Ovary (tissue), 9 donors: ENCODE results near the gene PRCD. TPM values are rescaled to one million over a fixed set of nuclear protein-coding genes. Genes with fewer than 3 reads are reported as not detected.
A peak's percentile ranks its signal among the peaks of the same experiment; 100 is the strongest.
"Not testable (repeated sequence)": the region's sequence is repeated elsewhere in the genome, so short reads cannot be mapped to it uniquely, and the experiment has no call there.

Experiments used
- DNase-seq, 5 donors: peaks; one replicate each; pipeline ENCODE4 v3.0.0-alpha.2; 2019 to 2020
- H3K27ac ChIP-seq, 2 donors: fragments of 200-600 bp; one replicate each; pipeline versions ENCODE4 v1.5.1 to v1.8.0; 2019 to 2022
- H3K27me3 ChIP-seq: fragments of 200-600 bp; one replicate; pipeline ENCODE4 v1.8.0; 2022
- H3K36me3 ChIP-seq: fragments of 200-600 bp; sonication (generic); one replicate; pipeline ENCODE4 v1.5.1; 2019
- H3K4me1 ChIP-seq: one replicate; pipeline ENCODE4 v1.8.1; 2013; ENCODE audit warnings: mild to moderate bottlenecking, moderate library complexity; ENCODE audit not compliant: insufficient read depth
- H3K4me3 ChIP-seq: fragments of 200-600 bp; sonication (generic); one replicate; pipeline ENCODE4 v1.5.1; 2017
- H3K9me3 ChIP-seq, 2 donors: fragments of 200-600 bp in 1 of 2; sonication (generic) in 1 of 2; one replicate each; pipeline versions ENCODE4 v1.5.1 to v1.8.1; 2013 to 2019; ENCODE audit warnings: mild to moderate bottlenecking in 1 of 2, moderate library complexity in 1 of 2
- CTCF ChIP-seq, 3 donors: fragments of 450-650 bp in 2 of 3; fragments of 200-600 bp in 1 of 3; IDR thresholded peaks; one replicate each; pipeline versions ENCODE4 v1.5.1 to v1.8.0; 2016 to 2022; ENCODE audit warnings: antibody characterized with exemption in 3 of 3, mild to moderate bottlenecking in 1 of 3
- EP300 ChIP-seq: sonication (generic); formaldehyde crosslinking; IDR thresholded peaks from one replicate; pipeline ENCODE4 v1.6.1; 2017; ENCODE audit warnings: antibody characterized with exemption
- POLR2A ChIP-seq: fragments of 450-650 bp; IDR thresholded peaks from one replicate; pipeline ENCODE4 v1.6.1; 2017; ENCODE audit warnings: antibody characterized with exemption, mild to moderate bottlenecking, moderate library complexity
- WGBS, 3 donors: extraction: QIAGEN DNeasy Blood & Tissue Kit in 1 of 3; methylation state at CpG; one replicate each; pipeline versions ENCODE4 v1.1.5 to v1.1.7; 2013 to 2017; 5-methylcytosine and 5-hydroxymethylcytosine counted together
- intact Hi-C, 4 donors: fragments of 100-400 bp; cut with DNase I; formaldehyde crosslinking; loops; one replicate each; pipeline versions ENCODE4 v1.11.0 to v1.15.1; 2022 to 2023
- polyA plus RNA-seq, 2 donors: library from polyadenylated mRNA; stranded (reverse); fragments of 200-250 nt in 1 of 2; fragments of 350-450 nt in 1 of 2; fragmentation: Illumina TruSeq in 1 of 2; extraction: RNeasy Lipid Tissue Mini Kit (QIAGEN cat#74804) in 1 of 2; gene quantifications; one replicate each; pipeline ENCODE4 v1.2.3, GENCODE V29; 2013 to 2014
- total RNA-seq, 7 donors: library from RNA; depleted of rRNA in 2 of 7; stranded (reverse); fragments of >200 nt in 2 of 7; fragmentation: NEBNext Ultra II Directional in 3 of 7; extraction: Animal tissue kit (Norgen Biotek cat#: 25700) in 3 of 7; gene quantifications; one replicate each; pipeline versions ENCODE4 v1.1.0 to v1.2.4, GENCODE V29; 2016 to 2023
- donor health status: DM: no; HTN: no; CAD: no; lungs with moderate emphysema.
- donor health status: DM: no; HTN: no; CAD: no.
- donor health status: Bipolar disorder and iron deficiency.
- donor health status: DM: yes; HTN: yes; CAD: no.
- donor health status: DM: no; HTN: no; CAD: no.
- donor health status: DM: yes; HTN: yes; CAD: no.

Gene PRCD
- total and polyA plus RNA-seq, 9 donors, result 1.5 to 12.2 (median 2.8) TPM

GRCh38 chr17:76530811-76531485 lies 8.9 kb upstream of the PRCD start:
- Histone ChIP-seq H3K36me3 (no peaks in the 10 kb centered on the region), H3K9me3 (no peaks in the 10 kb centered on the region), H3K27me3 (no peaks in the 10 kb centered on the region), H3K4me3 (no peak overlapping the region), H3K4me1 (peaks cover 31% of the 10 kb centered on the region), H3K27ac (peak overlapping the region; percentile 90 to 91)
- WGBS, 3 donors, result 68 to 86% (median 76%) methylated on average over 25 to 32 of the region's 32 CpGs
- intact Hi-C loops, result loop anchor here in 1 of 4 donors (10.0 kb wide), 1 partner anchor 174 kb away; no protein-coding TSS in a partner anchor
- peak in 1 of 5 donors; percentile 54 for DNase-seq
- no peak for TF ChIP-seq CTCF (IDR thresholded peaks at IDR 0.05)
- TF ChIP-seq POLR2A, result no peak
- no peak for TF ChIP-seq EP300

GRCh38 chr17:76531486-76532038 lies 8.3 kb upstream of the PRCD start:
- no peak for TF ChIP-seq POLR2A
- no peak for TF ChIP-seq CTCF (IDR thresholded peaks at IDR 0.05)
- TF ChIP-seq EP300, result no peak
- Histone ChIP-seq H3K27me3 (no peaks in the 10 kb centered on the region), H3K4me3 (no peak overlapping the region), H3K9me3 (no peaks in the 10 kb centered on the region), H3K36me3 (no peaks in the 10 kb centered on the region), H3K27ac (peak overlapping the region; percentile 90 to 91), H3K4me1 (peaks cover 31% of the 10 kb centered on the region)
- DNase-seq, result no peak
- WGBS, 3 donors, result 71 to 82% (median 75%) methylated on average over 18 of the region's 18 CpGs
- intact Hi-C loops, result loop anchor here in 1 of 4 donors (10.0 kb wide), 1 partner anchor 173 kb away; no protein-coding TSS in a partner anchor

- Histone ChIP-seq H3K4me1 (peaks cover 30% of the 10 kb centered on the region), H3K27me3 (no peaks in the 10 kb centered on the region)
- WGBS, 3 donors, result 92 to 93% (median 93%) methylated on average over 8 of the region's 8 CpGs
Observed at GRCh38 chr17:76532072-76532651, 7.7 kb upstream of the PRCD start.

GRCh38 chr17:76533640-76534359 lies 6.0 kb upstream of the PRCD start:
- DNase-seq, H3K27me3 ChIP-seq, H3K9me3 ChIP-seq, H3K4me3 ChIP-seq, H3K36me3 ChIP-seq, H3K27ac ChIP-seq: not testable (repeated sequence)
- H3K4me1 ChIP-seq, result peaks cover 22% of the 10 kb centered on the region
- intact Hi-C loops, result loop anchor here in 1 of 4 donors (10.0 kb wide), 1 partner anchor 171 kb away; no protein-coding TSS in a partner anchor
- WGBS, 3 donors, result 93 to 94% (median 94%) methylated on average over 9 of the region's 9 CpGs

More at GRCh38 chr17:76532072-76532651, 7.7 kb upstream of the PRCD start:
- H3K27ac ChIP-seq, result peak overlapping the region in 1 of 2 donors; percentile 91
- no peak for DNase-seq
- no peak overlapping the region for H3K4me3 ChIP-seq
- intact Hi-C loops, result loop anchor here in 1 of 4 donors (10.0 kb wide), 1 partner anchor 173 kb away; no protein-coding TSS in a partner anchor
- no peaks in the 10 kb centered on the region for H3K9me3 ChIP-seq
- H3K36me3 ChIP-seq, result no peaks in the 10 kb centered on the region
- no peak for TF ChIP-seq CTCF (IDR thresholded peaks at IDR 0.05)
- no peak for TF ChIP-seq POLR2A
- TF ChIP-seq EP300, result no peak
